Endothelial cell (in vitro differentiated cells): ENCODE data around the gene SPI1. TPM values are rescaled to one million over a fixed set of nuclear protein-coding genes. Genes with fewer than 3 reads are reported as not detected.
A peak's percentile ranks its signal among the peaks of the same experiment; 100 is the strongest.
"Not testable (repeated sequence)": the region's sequence is repeated elsewhere in the genome, so short reads cannot be mapped to it uniquely, and the experiment has no call there.

Experiments
- DNase-seq: peaks from one replicate; pipeline ENCODE4 v3.0.0; 2021; ENCODE audit warnings: low spot score
- H3K27ac Mint-ChIP-seq: one replicate; pipeline ENCODE4 v1.8.0; 2021; ENCODE audit warnings: mixed read lengths, inconsistent platforms; ENCODE audit not compliant: unreplicated experiment
- H3K27me3 Mint-ChIP-seq: one replicate; pipeline ENCODE4 v1.8.0; 2021; ENCODE audit warnings: mild to moderate bottlenecking, moderate library complexity, mixed read lengths, inconsistent platforms; ENCODE audit not compliant: unreplicated experiment
- H3K36me3 Mint-ChIP-seq: one replicate; pipeline ENCODE4 v1.8.0; 2021; ENCODE audit warnings: mild to moderate bottlenecking, low read depth, mixed read lengths, inconsistent platforms; ENCODE audit not compliant: unreplicated experiment
- H3K4me1 Mint-ChIP-seq: one replicate; pipeline ENCODE4 v1.8.0; 2021; ENCODE audit warnings: mild to moderate bottlenecking, mixed read lengths, inconsistent platforms; ENCODE audit not compliant: unreplicated experiment
- H3K4me3 Mint-ChIP-seq: one replicate; pipeline ENCODE4 v1.8.0; 2021; ENCODE audit warnings: mild to moderate bottlenecking, mixed read lengths, inconsistent platforms; ENCODE audit not compliant: unreplicated experiment
- H3K9me3 Mint-ChIP-seq: one replicate; pipeline ENCODE4 v1.8.0; 2021; ENCODE audit warnings: mixed read lengths, inconsistent platforms; ENCODE audit not compliant: unreplicated experiment
- total RNA-seq: library from RNA; stranded (reverse); fragmentation: NEBNext Ultra II Directional; extraction: Animal tissue kit (Norgen Biotek cat#: 25700); gene quantifications from one replicate; pipeline ENCODE4 v1.2.1, GENCODE V29; 2021; ENCODE audit not compliant: unreplicated experiment
- TF ChIP-seq, protein P1 (sequence below): fragments of 200-600 bp; sonication (generic); IDR thresholded peaks from one replicate; pipeline ENCODE4 v1.5.0; 2021; ENCODE audit warnings: antibody characterized with exemption; ENCODE audit not compliant: unreplicated experiment

The SPI1 gene
- total RNA-seq, 1 donor from 2014 or later: not detected

DNA sequence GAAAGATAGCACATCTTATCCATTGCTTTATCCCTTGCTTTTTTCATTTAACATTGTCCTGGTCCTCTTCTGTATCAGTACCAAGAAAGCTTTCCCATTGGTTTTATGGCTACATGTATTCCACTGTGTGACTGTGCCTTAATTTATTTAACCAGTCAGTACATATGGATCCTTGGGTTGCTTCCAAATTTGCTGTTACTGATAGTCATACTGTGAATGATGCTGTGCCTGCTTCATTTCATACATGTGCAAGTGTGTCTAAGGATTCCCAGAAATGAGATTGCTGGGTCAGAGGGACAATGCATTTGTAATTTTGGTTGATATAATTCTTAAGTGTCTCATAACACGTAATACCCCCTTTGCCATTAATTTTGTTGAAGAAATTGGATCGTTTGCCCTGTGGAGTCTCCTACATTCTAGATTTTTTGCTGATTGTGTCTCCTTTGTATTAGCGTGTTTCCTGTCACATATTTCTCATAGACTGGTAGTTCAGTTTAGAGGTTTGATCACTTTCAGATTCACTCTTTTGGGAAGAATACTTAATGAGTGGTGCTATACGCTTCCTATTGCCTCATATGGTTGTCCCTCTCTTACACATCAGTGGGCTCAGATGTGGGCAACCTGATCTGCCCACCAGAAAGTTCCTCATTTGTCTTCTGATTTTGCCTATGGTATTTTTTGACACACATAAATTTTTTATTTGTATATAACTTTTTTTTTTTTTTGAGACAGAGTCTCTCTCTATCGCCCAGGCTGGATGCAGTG, 61.1 kb downstream of the SPI1 start:
- no peaks in the 10 kb centered on the region for H3K9me3 Mint-ChIP-seq
- no peaks in the 10 kb centered on the region for H3K4me1 Mint-ChIP-seq
- no peaks in the 10 kb centered on the region for H3K27me3 Mint-ChIP-seq
- peaks cover 25% of the 10 kb centered on the region for H3K36me3 Mint-ChIP-seq
- TF ChIP-seq, protein P1, sequence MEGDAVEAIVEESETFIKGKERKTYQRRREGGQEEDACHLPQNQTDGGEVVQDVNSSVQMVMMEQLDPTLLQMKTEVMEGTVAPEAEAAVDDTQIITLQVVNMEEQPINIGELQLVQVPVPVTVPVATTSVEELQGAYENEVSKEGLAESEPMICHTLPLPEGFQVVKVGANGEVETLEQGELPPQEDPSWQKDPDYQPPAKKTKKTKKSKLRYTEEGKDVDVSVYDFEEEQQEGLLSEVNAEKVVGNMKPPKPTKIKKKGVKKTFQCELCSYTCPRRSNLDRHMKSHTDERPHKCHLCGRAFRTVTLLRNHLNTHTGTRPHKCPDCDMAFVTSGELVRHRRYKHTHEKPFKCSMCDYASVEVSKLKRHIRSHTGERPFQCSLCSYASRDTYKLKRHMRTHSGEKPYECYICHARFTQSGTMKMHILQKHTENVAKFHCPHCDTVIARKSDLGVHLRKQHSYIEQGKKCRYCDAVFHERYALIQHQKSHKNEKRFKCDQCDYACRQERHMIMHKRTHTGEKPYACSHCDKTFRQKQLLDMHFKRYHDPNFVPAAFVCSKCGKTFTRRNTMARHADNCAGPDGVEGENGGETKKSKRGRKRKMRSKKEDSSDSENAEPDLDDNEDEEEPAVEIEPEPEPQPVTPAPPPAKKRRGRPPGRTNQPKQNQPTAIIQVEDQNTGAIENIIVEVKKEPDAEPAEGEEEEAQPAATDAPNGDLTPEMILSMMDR: no peak
- DNase-seq: no peak
- no peak overlapping the region for H3K4me3 Mint-ChIP-seq
- H3K27ac Mint-ChIP-seq: no peak overlapping the region

DNA sequence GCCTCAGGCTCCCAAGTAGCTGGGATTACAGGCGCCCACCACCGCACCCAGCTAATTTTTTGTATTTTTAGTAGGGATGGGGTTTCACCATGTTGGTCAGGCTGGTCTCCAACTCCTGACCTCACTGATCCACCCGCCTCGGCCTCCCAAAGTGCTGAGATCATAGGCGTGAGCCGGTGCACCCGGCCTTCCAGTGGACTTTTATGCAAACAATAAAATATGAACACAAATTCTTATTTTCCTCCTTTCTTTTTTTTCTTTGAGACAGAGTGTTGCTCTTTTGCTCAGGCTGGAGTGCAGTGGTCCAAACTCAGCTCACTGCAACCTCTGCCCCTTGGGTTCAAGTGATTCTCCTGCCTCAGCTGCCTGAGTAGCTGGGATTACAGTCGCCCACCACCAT, 61.8 kb downstream of the SPI1 start:
- not testable (repeated sequence) for H3K9me3 Mint-ChIP-seq, DNase-seq, H3K4me3 Mint-ChIP-seq, H3K4me1 Mint-ChIP-seq, H3K27me3 Mint-ChIP-seq, H3K27ac Mint-ChIP-seq
- H3K36me3 Mint-ChIP-seq: peaks cover 22% of the 10 kb centered on the region

DNA sequence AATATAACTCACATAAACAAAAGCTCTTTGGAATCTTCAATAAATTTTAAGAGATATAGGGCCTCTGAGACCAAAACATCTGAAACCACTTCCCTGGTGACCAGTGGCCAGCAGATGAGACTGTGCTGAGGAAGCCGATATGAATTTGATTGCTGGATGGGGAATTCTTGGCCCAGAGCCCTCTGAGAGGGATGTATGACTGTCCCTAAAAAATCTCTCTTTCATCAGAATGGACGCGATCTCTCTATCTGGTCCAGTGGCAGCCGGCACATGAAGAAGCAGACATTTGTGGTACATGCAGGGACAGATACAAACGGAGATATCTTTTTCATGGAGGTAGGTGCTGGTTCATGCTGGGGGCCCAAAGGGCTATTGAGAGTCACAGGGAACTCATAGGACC, 63.4 kb downstream of the SPI1 start:
- TF ChIP-seq, protein P1: no peak
- peak overlapping the region; percentile 8 for H3K4me3 Mint-ChIP-seq
- no peaks in the 10 kb centered on the region for H3K4me1 Mint-ChIP-seq
- no peak for DNase-seq
- no peaks in the 10 kb centered on the region for H3K27me3 Mint-ChIP-seq
- H3K36me3 Mint-ChIP-seq: peaks cover 19% of the 10 kb centered on the region
- no peak overlapping the region for H3K27ac Mint-ChIP-seq
- H3K9me3 Mint-ChIP-seq: no peaks in the 10 kb centered on the region

DNA sequence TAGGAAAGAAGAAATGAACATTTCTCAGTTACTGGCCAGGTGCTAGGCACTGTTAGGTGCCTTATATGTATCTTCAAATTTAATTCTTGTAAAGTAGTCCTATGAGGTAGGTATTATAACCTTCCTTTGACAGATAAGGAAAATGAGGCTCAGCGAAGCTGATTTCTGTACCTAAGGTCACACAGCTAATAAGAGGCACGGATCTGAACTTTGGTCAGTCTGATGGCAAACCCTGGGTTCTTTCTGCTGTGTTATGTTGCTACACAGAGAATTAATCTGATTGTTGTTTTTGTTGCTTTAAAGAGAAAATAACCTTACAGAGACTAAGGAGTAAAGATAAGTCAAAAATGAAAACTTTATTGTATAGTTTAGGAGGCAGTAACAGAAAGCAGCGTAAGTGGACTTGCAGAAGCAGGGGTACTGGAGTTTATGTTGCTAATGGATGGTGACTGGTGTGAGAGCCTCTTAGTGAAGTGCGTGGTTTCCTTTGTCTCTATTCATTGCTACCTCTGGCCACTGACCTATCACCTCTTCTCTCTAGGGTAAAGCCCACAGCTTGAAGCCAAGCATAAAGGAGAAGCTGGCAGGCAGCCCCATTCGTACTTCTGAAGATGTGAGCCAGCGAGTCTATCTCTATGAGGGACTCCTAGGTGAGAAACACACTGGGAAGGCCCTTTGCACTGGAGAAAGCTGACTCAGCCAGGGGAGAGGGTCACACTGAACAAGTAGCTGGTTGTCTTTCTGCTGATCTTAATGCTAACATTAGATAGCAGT, 70.1 kb downstream of the SPI1 start:
- Mint-ChIP-seq H3K4me3 (no peak overlapping the region), H3K27me3 (peaks cover 2% of the 10 kb centered on the region), H3K9me3 (no peaks in the 10 kb centered on the region), H3K4me1 (peaks cover 3% of the 10 kb centered on the region), H3K36me3 (peaks cover 22% of the 10 kb centered on the region), H3K27ac (no peak overlapping the region)
- DNase-seq: no peak
- TF ChIP-seq, protein P1: no peak

DNA sequence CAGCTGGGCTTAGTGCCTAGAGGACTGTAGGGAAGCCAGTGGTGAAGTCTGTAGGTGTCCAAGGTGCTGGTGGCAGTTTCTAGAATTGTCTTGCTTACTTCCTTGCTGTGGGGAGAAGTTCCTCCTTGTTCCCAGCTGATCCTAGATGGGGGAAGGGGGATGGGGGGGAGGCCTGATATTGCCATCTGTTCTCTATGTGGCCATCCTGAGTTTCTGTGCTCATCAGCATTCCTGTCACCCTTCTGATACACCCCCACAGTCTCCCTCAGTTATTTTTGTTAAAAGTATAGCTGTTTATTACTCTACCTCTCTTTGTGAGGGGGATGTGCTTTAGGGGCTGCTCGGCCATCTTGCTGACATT, 71.9 kb downstream of the SPI1 start:
- TF ChIP-seq, protein P1: no peak
- H3K27me3 Mint-ChIP-seq: peaks cover 2% of the 10 kb centered on the region
- no peak for DNase-seq
- H3K4me1 Mint-ChIP-seq: peaks cover 3% of the 10 kb centered on the region
- no peak overlapping the region for H3K27ac Mint-ChIP-seq
- no peak overlapping the region for H3K4me3 Mint-ChIP-seq
- peaks cover 36% of the 10 kb centered on the region for H3K36me3 Mint-ChIP-seq
- no peaks in the 10 kb centered on the region for H3K9me3 Mint-ChIP-seq
